ENCODE results near the gene SPACA9. TPM values are rescaled to one million over a fixed set of nuclear protein-coding genes. Genes with fewer than 3 reads are reported as not detected.

Gene SPACA9
- total RNA-seq, 4 donors from 2014 or later: 1.00 to 9.0 (median 1.7) TPM

- peaks cover 0 to 23% (median 5%) of the 10 kb centered on the region in 4 donors for H3K36me3 ChIP-seq
- in situ Hi-C loops (cut with MboI; ENCODE audit: low pct_ligation_motif_present in 1 of 4, low pct_unique_long_range_greater_than_20kb in 1 of 4, low sequenced_read_pairs in 3 of 4) (no loop called here), intact Hi-C loops (cut with DNase I; ENCODE audit: low total_unique reads) (no loop called here)
- no peaks in the 10 kb centered on the region for H3K27me3 ChIP-seq
- H3K9me3 ChIP-seq: no peaks in the 10 kb centered on the region
- 67 to 82% methylated on average over 7 to 9 of the region's 9 CpGs for WGBS, 2 donors (ENCODE audit: low coverage in 1 of 2)
- no peak overlapping the region for H3K4me3 ChIP-seq
- no peaks in the 10 kb centered on the region for H3K4me1 ChIP-seq
- TF ChIP-seq POLR2AphosphoS5 (IDR thresholded peaks at IDR 0.05) (no peak), POLR2A (IDR thresholded peaks at IDR 0.05) (no peak), CTCF (IDR thresholded peaks at IDR 0.05) (no peak)
- H3K27ac ChIP-seq: no peak overlapping the region
- DNase-seq: no peak
Observed at GRCh38 chr9:132931178-132931735, 52.6 kb downstream of the SPACA9 start.

GRCh38 chr9:132935026-132935425 is 56.3 kb downstream of the SPACA9 start:
- H3K9me3 ChIP-seq: no peaks in the 10 kb centered on the region
- no peaks in the 10 kb centered on the region for H3K4me1 ChIP-seq
- in situ Hi-C loops (cut with MboI; ENCODE audit: low pct_ligation_motif_present in 1 of 4, low pct_unique_long_range_greater_than_20kb in 1 of 4, low sequenced_read_pairs in 3 of 4): no loop called here
- no peak overlapping the region for H3K4me3 ChIP-seq
- H3K27ac ChIP-seq: no peak overlapping the region
- H3K36me3 ChIP-seq: no peaks in the 10 kb centered on the region
- 71 to 84% methylated on average over 5 to 6 of the region's 6 CpGs for WGBS, 2 donors (ENCODE audit: low coverage in 1 of 2)
- TF ChIP-seq POLR2A (IDR thresholded peaks at IDR 0.05) (no peak), CTCF (IDR thresholded peaks at IDR 0.05) (no peak), EP300 (IDR thresholded peaks at IDR 0.05; ENCODE audit: low read depth) (no peak), POLR2AphosphoS5 (IDR thresholded peaks at IDR 0.05) (no peak)
- H3K27me3 ChIP-seq: no peaks in the 10 kb centered on the region
- intact Hi-C loops (cut with DNase I; ENCODE audit: low total_unique reads): no loop called here
- DNase-seq: no peak

GRCh38 chr9:132937463-132937901 is 58.8 kb downstream of the SPACA9 start:
- no peak for TF ChIP-seq POLR2AphosphoS5 (IDR thresholded peaks at IDR 0.05)
- Histone ChIP-seq H3K4me1 (peaks cover 0 to 8% (median 5%) of the 10 kb centered on the region in 4 donors), H3K4me3 (no peak overlapping the region), H3K27ac (no peak overlapping the region), H3K27me3 (no peaks in the 10 kb centered on the region), H3K9me3 (no peaks in the 10 kb centered on the region), H3K36me3 (no peaks in the 10 kb centered on the region)
- in situ Hi-C loops (cut with MboI; ENCODE audit: low pct_ligation_motif_present in 1 of 4, low pct_unique_long_range_greater_than_20kb in 1 of 4, low sequenced_read_pairs in 3 of 4): no loop called here
- no peak for DNase-seq
- intact Hi-C loops (cut with DNase I; ENCODE audit: low total_unique reads): no loop called here
- WGBS, 2 donors (ENCODE audit: low coverage in 1 of 2): 89 to 90% methylated on average over 3 to 7 of the region's 7 CpGs

GRCh38 chr9:132939169-132939568 is 60.5 kb downstream of the SPACA9 start:
- no peak overlapping the region for H3K27ac ChIP-seq
- no peaks in the 10 kb centered on the region for H3K36me3 ChIP-seq
- no peaks in the 10 kb centered on the region for H3K9me3 ChIP-seq
- TF ChIP-seq CTCF (IDR thresholded peaks at IDR 0.05): no peak
- TF ChIP-seq EP300 (IDR thresholded peaks at IDR 0.05; ENCODE audit: low read depth): no peak
- TF ChIP-seq POLR2A (IDR thresholded peaks at IDR 0.05): no peak
- no peak for TF ChIP-seq POLR2AphosphoS5 (IDR thresholded peaks at IDR 0.05)
- intact Hi-C loops (cut with DNase I; ENCODE audit: low total_unique reads): no loop called here
- no peak overlapping the region for H3K4me3 ChIP-seq
- peaks cover 0 to 22% (median 20%) of the 10 kb centered on the region in 4 donors for H3K4me1 ChIP-seq
- WGBS, 2 donors (ENCODE audit: low coverage in 1 of 2): 85 to 86% methylated on average over 1 of the region's 1 CpG
- DNase-seq: no peak
- in situ Hi-C loops (cut with MboI; ENCODE audit: low pct_ligation_motif_present in 1 of 4, low pct_unique_long_range_greater_than_20kb in 1 of 4, low sequenced_read_pairs in 3 of 4): no loop called here
- H3K27me3 ChIP-seq: no peaks in the 10 kb centered on the region

Other genes starting within 250 kb of the SPACA9 start
- 10 to 100 TPM in 2 of 4 donors, 1 to 10 TPM in 2; 6.1 to 30.1 (median 9.8) TPM for gene DDX31, start 208.9 kb upstream of the SPACA9 start, total RNA-seq
- gene GTF3C4, start 208.4 kb upstream of the SPACA9 start, total RNA-seq: 10 to 100 TPM in 1 of 4 donors, 1 to 10 TPM in 3; 4.0 to 12.3 (median 8.8) TPM
- gene AK8, start 614 bp upstream of the SPACA9 start, total RNA-seq: 1 to 10 TPM in 1 of 4 donors, under 1 TPM in 1, not detected in 2; 0.27 to 1.3 TPM
- 100 to 1,000 TPM in 2 of 4 donors, 10 to 100 TPM in 2; 48.4 to 206 (median 92.3) TPM for gene TSC1, start 65.7 kb downstream of the SPACA9 start, total RNA-seq
- 1 to 10 TPM in 2 of 4 donors, not detected in 2; 1.7 to 2.0 TPM for gene GFI1B, start 99.8 kb downstream of the SPACA9 start, total RNA-seq
- gene GTF3C5, start 152.1 kb downstream of the SPACA9 start, total RNA-seq: 10 to 100 TPM; 44.5 to 56.9 (median 50.2) TPM
- gene CEL, start 183.1 kb downstream of the SPACA9 start, total RNA-seq: 1 to 10 TPM in 1 of 4 donors, under 1 TPM in 2, not detected in 1; 0.27 to 8.6 (median 0.48) TPM
- 100 to 1,000 TPM in 1 of 4 donors, 10 to 100 TPM in 3; 50.5 to 233 (median 58.2) TPM for gene RALGDS, start 242.3 kb downstream of the SPACA9 start, total RNA-seq

Measured in transverse colon (tissue), 4 donors.